ENCODE measurements around the gene CDKN2B-AS1.

The CDKN2B-AS1 gene

DNA sequence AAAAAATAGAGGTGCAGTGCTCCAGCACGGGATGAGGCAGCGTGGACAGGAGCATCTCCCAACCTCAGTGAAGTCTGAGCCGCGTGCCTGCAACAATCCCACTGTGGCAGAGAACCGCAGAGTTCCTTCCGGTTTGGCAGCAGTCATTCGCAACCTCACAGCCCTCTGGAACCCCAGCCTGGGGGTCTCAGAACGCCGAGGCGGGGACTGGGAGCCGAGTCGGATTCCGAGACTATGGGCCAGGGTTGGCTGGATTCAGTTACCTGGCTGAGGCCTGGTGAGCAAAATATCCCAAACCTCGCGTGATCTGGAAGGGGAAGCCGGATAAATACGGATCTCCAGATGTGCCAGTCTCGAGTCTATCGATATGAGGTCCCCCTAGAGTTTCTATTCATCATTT, 27.4 kb upstream of the CDKN2B-AS1 start:
- no peak overlapping the region for H3K27ac ChIP-seq (ENCODE audit: low read depth, low read length)
- no peak overlapping the region for H2BK120ac ChIP-seq (ENCODE audit: insufficient read depth, low read length, poor library complexity)
- H3K4me1 ChIP-seq (ENCODE audit: control insufficient read depth in 1 of 2, insufficient read depth in 2 of 2, low read length in 2 of 2): peaks cover 17 to 24% of the 10 kb centered on the region in 2 experiments
- H3K18ac ChIP-seq (ENCODE audit: low read length): no peak overlapping the region
- H3K4me3 ChIP-seq (ENCODE audit: low read depth, low read length): no peak overlapping the region
- H3K79me2 ChIP-seq (ENCODE audit: control insufficient read depth, insufficient read depth, low read length, poor library complexity): no peaks in the 10 kb centered on the region
- H4K12ac ChIP-seq (ENCODE audit: low read depth, low read length): no peak overlapping the region
- H3K14ac ChIP-seq (ENCODE audit: low read length): no peak overlapping the region
- H3K27me3 ChIP-seq (ENCODE audit: insufficient read depth, low read length): peaks cover 59% of the 10 kb centered on the region
- H3K23ac ChIP-seq (ENCODE audit: low read length): peak overlapping the region; percentile 2
- H2BK5ac ChIP-seq (ENCODE audit: low read depth, low read length, poor library complexity): no peak overlapping the region
- H4K91ac ChIP-seq (ENCODE audit: low read depth, low read length): no peak overlapping the region
- no peak overlapping the region for H2BK12ac ChIP-seq (ENCODE audit: low read length)
- H3K9me3 ChIP-seq (ENCODE audit: insufficient read depth, low read depth, low read length): peaks cover 15% of the 10 kb centered on the region
- H3K36me3 ChIP-seq (ENCODE audit: control insufficient read depth in 1 of 2, insufficient read depth in 2 of 2, low read length in 2 of 2): no peaks in the 10 kb centered on the region
- DNase-seq: no peak
- no peak overlapping the region for H3K4ac ChIP-seq (ENCODE audit: low read depth, low read length)
- H4K8ac ChIP-seq (ENCODE audit: low read depth, low read length): no peak overlapping the region
- peaks cover 4% of the 10 kb centered on the region for H3K79me1 ChIP-seq (ENCODE audit: low read length)
- no peak overlapping the region for H3K9ac ChIP-seq (ENCODE audit: low read length)
- no CpG with 5 or more reads among the region's 19 CpGs for WGBS (ENCODE audit: extremely low coverage, insufficient coverage, insufficient read length)
- H3K4me2 ChIP-seq (ENCODE audit: low read length): no peak overlapping the region
- H2AK5ac ChIP-seq (ENCODE audit: low read length): no peak overlapping the region
- no peak overlapping the region for H2AFZ ChIP-seq (ENCODE audit: insufficient read depth, low read length, poor library complexity)

DNA sequence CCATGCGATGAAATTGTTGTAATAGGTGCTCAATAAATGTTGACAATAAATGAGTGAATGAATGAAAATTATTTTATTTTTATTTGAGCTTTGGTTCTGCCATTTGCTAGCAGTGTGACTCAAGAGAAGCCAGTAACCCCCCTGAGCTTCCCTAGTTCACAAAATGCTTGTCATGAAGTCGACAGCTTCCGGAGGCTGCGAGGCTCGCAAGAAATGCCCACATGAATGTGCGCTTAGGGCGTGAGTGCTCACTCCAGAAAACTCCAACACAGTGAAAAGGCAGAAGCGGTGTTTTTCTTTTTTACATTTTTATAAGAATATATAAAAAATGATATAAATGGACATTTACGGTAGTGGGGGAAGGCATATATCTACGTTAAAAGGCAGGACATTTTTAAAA, 26.9 kb upstream of the CDKN2B-AS1 start:
- H4K8ac ChIP-seq (ENCODE audit: low read depth, low read length): no peak overlapping the region
- H3K79me2 ChIP-seq (ENCODE audit: control insufficient read depth, insufficient read depth, low read length, poor library complexity): no peaks in the 10 kb centered on the region
- no peak overlapping the region for H2AFZ ChIP-seq (ENCODE audit: insufficient read depth, low read length, poor library complexity)
- no peak overlapping the region for H3K9ac ChIP-seq (ENCODE audit: low read length)
- peaks cover 15% of the 10 kb centered on the region for H3K9me3 ChIP-seq (ENCODE audit: insufficient read depth, low read depth, low read length)
- peaks cover 61% of the 10 kb centered on the region for H3K27me3 ChIP-seq (ENCODE audit: insufficient read depth, low read length)
- H3K4me1 ChIP-seq (ENCODE audit: control insufficient read depth in 1 of 2, insufficient read depth in 2 of 2, low read length in 2 of 2): peaks cover 17 to 24% of the 10 kb centered on the region in 2 experiments
- no peak overlapping the region for H3K4me3 ChIP-seq (ENCODE audit: low read depth, low read length)
- no CpG with 5 or more reads among the region's 10 CpGs for WGBS (ENCODE audit: extremely low coverage, insufficient coverage, insufficient read length)
- H2AK5ac ChIP-seq (ENCODE audit: low read length): no peak overlapping the region
- H3K18ac ChIP-seq (ENCODE audit: low read length): no peak overlapping the region
- H3K79me1 ChIP-seq (ENCODE audit: low read length): peaks cover 4% of the 10 kb centered on the region
- H3K4ac ChIP-seq (ENCODE audit: low read depth, low read length): no peak overlapping the region
- H3K14ac ChIP-seq (ENCODE audit: low read length): no peak overlapping the region
- H2BK120ac ChIP-seq (ENCODE audit: insufficient read depth, low read length, poor library complexity): no peak overlapping the region
- no peak overlapping the region for H4K91ac ChIP-seq (ENCODE audit: low read depth, low read length)
- no peak overlapping the region for H3K27ac ChIP-seq (ENCODE audit: low read depth, low read length)
- H2BK5ac ChIP-seq (ENCODE audit: low read depth, low read length, poor library complexity): no peak overlapping the region
- DNase-seq: no peak
- no peak overlapping the region for H3K4me2 ChIP-seq (ENCODE audit: low read length)
- H4K12ac ChIP-seq (ENCODE audit: low read depth, low read length): no peak overlapping the region
- H3K23ac ChIP-seq (ENCODE audit: low read length): no peak overlapping the region
- no peaks in the 10 kb centered on the region for H3K36me3 ChIP-seq (ENCODE audit: control insufficient read depth in 1 of 2, insufficient read depth in 2 of 2, low read length in 2 of 2)
- no peak overlapping the region for H2BK12ac ChIP-seq (ENCODE audit: low read length)

DNA sequence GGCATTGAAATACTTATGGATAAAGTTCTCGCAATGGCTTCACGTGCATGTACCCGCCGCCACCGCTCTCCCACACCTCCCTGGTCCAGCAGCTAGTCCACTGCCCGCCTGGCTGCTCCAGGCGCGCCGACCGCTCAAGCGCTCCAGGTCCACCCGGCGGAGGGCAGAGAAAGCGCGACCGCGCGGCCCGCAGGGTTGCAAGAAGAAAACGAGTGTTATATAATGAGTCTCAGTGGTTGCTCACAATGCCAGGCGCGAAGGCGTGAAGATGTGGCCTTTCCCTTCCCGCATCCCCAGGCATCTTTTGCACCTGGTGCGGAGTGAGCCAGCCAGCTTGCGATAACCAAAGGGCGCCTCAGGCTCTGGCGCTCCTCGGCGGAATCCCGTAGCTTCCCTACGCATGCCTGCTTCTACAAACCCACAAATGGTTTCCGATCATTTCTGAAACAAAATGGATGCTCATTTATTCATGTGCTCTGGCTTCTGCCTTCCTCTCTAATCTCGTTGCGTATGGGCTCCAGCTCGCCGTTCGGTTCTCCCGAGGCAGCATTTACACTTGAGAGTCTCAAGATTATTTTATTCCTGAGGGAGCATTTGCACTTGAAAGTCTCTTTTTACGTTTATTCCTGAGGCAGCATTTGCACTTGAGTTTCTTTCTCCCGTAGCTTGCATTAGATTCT, 26.1 kb upstream of the CDKN2B-AS1 start:
- no peak overlapping the region for H3K14ac ChIP-seq (ENCODE audit: low read length)
- H3K4ac ChIP-seq (ENCODE audit: low read depth, low read length): no peak overlapping the region
- H2AFZ ChIP-seq (ENCODE audit: insufficient read depth, low read length, poor library complexity): no peak overlapping the region
- no peaks in the 10 kb centered on the region for H3K79me2 ChIP-seq (ENCODE audit: control insufficient read depth, insufficient read depth, low read length, poor library complexity)
- H3K27me3 ChIP-seq (ENCODE audit: insufficient read depth, low read length): peaks cover 61% of the 10 kb centered on the region
- H2BK5ac ChIP-seq (ENCODE audit: low read depth, low read length, poor library complexity): no peak overlapping the region
- H3K4me1 ChIP-seq (ENCODE audit: control insufficient read depth in 1 of 2, insufficient read depth in 2 of 2, low read length in 2 of 2): peaks cover 17 to 24% of the 10 kb centered on the region in 2 experiments
- H3K27ac ChIP-seq (ENCODE audit: low read depth, low read length): no peak overlapping the region
- peaks cover 4% of the 10 kb centered on the region for H3K79me1 ChIP-seq (ENCODE audit: low read length)
- no peak overlapping the region for H2BK120ac ChIP-seq (ENCODE audit: insufficient read depth, low read length, poor library complexity)
- no peak overlapping the region for H2AK5ac ChIP-seq (ENCODE audit: low read length)
- no peak overlapping the region for H4K12ac ChIP-seq (ENCODE audit: low read depth, low read length)
- no peak overlapping the region for H4K91ac ChIP-seq (ENCODE audit: low read depth, low read length)
- H3K36me3 ChIP-seq (ENCODE audit: control insufficient read depth in 1 of 2, insufficient read depth in 2 of 2, low read length in 2 of 2): no peaks in the 10 kb centered on the region
- peak in 1 of 2 donors; percentile 43 for DNase-seq
- no peak overlapping the region for H4K8ac ChIP-seq (ENCODE audit: low read depth, low read length)
- no peak overlapping the region for H2BK12ac ChIP-seq (ENCODE audit: low read length)
- no CpG with 5 or more reads among the region's 41 CpGs for WGBS (ENCODE audit: extremely low coverage, insufficient coverage, insufficient read length)
- peak overlapping the region; percentile 27 for H3K4me2 ChIP-seq (ENCODE audit: low read length)
- H3K9ac ChIP-seq (ENCODE audit: low read length): no peak overlapping the region
- H3K18ac ChIP-seq (ENCODE audit: low read length): no peak overlapping the region
- peak overlapping the region; percentile 34 for H3K4me3 ChIP-seq (ENCODE audit: low read depth, low read length)
- H3K23ac ChIP-seq (ENCODE audit: low read length): no peak overlapping the region
- peaks cover 15% of the 10 kb centered on the region for H3K9me3 ChIP-seq (ENCODE audit: insufficient read depth, low read depth, low read length)

DNA sequence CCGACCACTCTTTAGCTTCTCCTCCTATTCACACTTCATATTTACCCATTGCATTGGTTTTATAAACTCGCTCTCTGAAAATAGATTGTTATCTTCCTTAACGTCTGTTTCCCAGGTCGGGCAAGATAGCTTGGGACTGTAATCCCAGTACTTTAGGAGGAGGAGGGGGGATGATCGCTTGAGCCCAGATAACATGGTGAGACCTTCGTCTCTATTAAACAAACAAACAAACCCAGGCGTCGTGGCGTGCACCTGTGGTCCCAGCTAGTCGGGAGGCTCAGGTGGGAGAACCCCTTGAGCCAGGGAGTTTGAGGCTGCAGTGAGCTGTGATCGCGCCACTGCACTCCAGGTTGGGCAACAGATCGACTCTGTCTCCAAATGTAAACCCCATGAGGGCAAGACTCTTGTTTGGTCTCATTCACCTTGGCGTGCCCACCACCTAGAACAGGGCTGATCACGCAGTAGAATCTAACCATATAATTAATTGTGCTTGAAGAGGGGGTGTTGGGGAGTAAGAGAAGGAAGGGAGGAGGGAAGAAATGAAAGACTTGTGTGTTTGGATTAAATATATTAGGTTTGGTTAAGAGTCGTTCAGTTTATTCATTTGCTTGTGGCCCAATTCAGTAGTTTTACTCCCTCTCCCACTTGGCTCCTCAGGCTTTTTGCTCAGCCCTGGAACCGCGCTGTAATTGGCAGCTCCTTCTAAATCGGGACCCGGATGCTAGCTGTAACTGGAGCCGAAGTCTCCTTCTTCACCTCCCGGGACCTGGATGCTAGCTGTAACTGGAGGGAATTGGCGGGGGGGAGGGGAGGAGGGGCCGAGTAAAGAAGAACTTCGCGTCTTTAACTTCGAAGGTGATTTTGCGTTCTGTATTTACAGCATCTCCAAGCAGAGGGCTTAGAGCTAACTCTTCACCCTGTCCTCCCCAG, 25.3 kb upstream of the CDKN2B-AS1 start:
- H3K27ac ChIP-seq (ENCODE audit: low read depth, low read length): no peak overlapping the region

More for the DNA sequence above, 25.3 kb upstream of the CDKN2B-AS1 start:
- WGBS (ENCODE audit: extremely low coverage, insufficient coverage, insufficient read length): 100% methylated on average over 1 of the region's 28 CpGs
- no peak overlapping the region for H3K18ac ChIP-seq (ENCODE audit: low read length)
- no peaks in the 10 kb centered on the region for H3K36me3 ChIP-seq (ENCODE audit: control insufficient read depth in 1 of 2, insufficient read depth in 2 of 2, low read length in 2 of 2)
- DNase-seq: no peak
- H2BK12ac ChIP-seq (ENCODE audit: low read length): no peak overlapping the region
- no peak overlapping the region for H4K12ac ChIP-seq (ENCODE audit: low read depth, low read length)
- H2BK120ac ChIP-seq (ENCODE audit: insufficient read depth, low read length, poor library complexity): no peak overlapping the region
- H4K91ac ChIP-seq (ENCODE audit: low read depth, low read length): no peak overlapping the region
- no peak overlapping the region for H3K14ac ChIP-seq (ENCODE audit: low read length)
- H3K9me3 ChIP-seq (ENCODE audit: insufficient read depth, low read depth, low read length): peaks cover 15% of the 10 kb centered on the region
- no peak overlapping the region for H3K4me2 ChIP-seq (ENCODE audit: low read length)
- H3K4me1 ChIP-seq (ENCODE audit: control insufficient read depth in 1 of 2, insufficient read depth in 2 of 2, low read length in 2 of 2): peaks cover 17 to 24% of the 10 kb centered on the region in 2 experiments
- H2AFZ ChIP-seq (ENCODE audit: insufficient read depth, low read length, poor library complexity): no peak overlapping the region
- peaks cover 4% of the 10 kb centered on the region for H3K79me1 ChIP-seq (ENCODE audit: low read length)
- H4K8ac ChIP-seq (ENCODE audit: low read depth, low read length): no peak overlapping the region
- H3K4me3 ChIP-seq (ENCODE audit: low read depth, low read length): no peak overlapping the region
- H3K27me3 ChIP-seq (ENCODE audit: insufficient read depth, low read length): peaks cover 67% of the 10 kb centered on the region
- H2BK5ac ChIP-seq (ENCODE audit: low read depth, low read length, poor library complexity): no peak overlapping the region
- no peaks in the 10 kb centered on the region for H3K79me2 ChIP-seq (ENCODE audit: control insufficient read depth, insufficient read depth, low read length, poor library complexity)
- no peak overlapping the region for H2AK5ac ChIP-seq (ENCODE audit: low read length)
- no peak overlapping the region for H3K23ac ChIP-seq (ENCODE audit: low read length)
- H3K9ac ChIP-seq (ENCODE audit: low read length): no peak overlapping the region
- H3K4ac ChIP-seq (ENCODE audit: low read depth, low read length): no peak overlapping the region

All from trophoblast cell (in vitro differentiated cells and primary cell).